K562 (cell line): ENCODE results near the gene KATNB1. TPM values are rescaled to one million over a fixed set of nuclear protein-coding genes. Genes with fewer than 3 reads are reported as not detected.
A peak's percentile ranks its signal among the peaks of the same experiment; 100 is the strongest.

Experiments used
- BRD9 ChIP-seq: fragments of 450-650 bp; IDR thresholded peaks from 2 replicates; pipeline ENCODE4 v1.6.1; 2018; ENCODE audit warnings: low read depth; ENCODE audit not compliant: partially characterized antibody
- polyA plus RNA-seq, 8 experiments: library from polyadenylated mRNA; depleted of rRNA in 4 of 8; stranded (reverse) in 5 of 8; unstranded in 3 of 8; fragments of >200 nt; fragmentation: Nextera tagmentation in 2 of 8; fragmentation: Illumina TruSeq in 1 of 8; extraction: Ambion mirVana in 2 of 8; extraction: Trizol in 1 of 8; gene quantifications; 2 replicates each; pipeline versions ENCODE4 v1.2.1 to v1.2.3, GENCODE V29; 2011 to 2014; ENCODE audit warnings: inconsistent platforms in 1 of 8, missing spikeins in 1 of 8
- total RNA-seq, 7 experiments: library from RNA; depleted of rRNA in 6 of 7; stranded (reverse); fragments of >200 nt in 6 of 7; fragmentation: Illumina TruSeq in 2 of 7; extraction: Trizol in 2 of 7; gene quantifications; 2 replicates each; pipeline versions ENCODE4 v1.2.1 to v1.2.3, GENCODE V29; 2011 to 2021; ENCODE audit warnings: low replicate concordance in 1 of 7
- TF ChIP-seq, protein P1 (sequence below): fragments of 200-600 bp; sonication (generic); IDR thresholded peaks from one replicate; pipeline ENCODE4 v1.6.1; 2012; ENCODE audit warnings: mild to moderate bottlenecking, low read depth, low read length, inconsistent platforms
- TF ChIP-seq, protein P2 (sequence below), 2 experiments: fragments of 450-650 bp in 1 of 2; sonication (generic) in 1 of 2; formaldehyde crosslinking; conservative IDR thresholded peaks; 2 replicates each; pipeline versions ENCODE4 v1.4.0 to v1.8.1; 2020 to 2022; ENCODE audit warnings: mild to moderate bottlenecking in 1 of 2, missing genetic modification reagents in 1 of 2
- TF ChIP-seq, protein P3 (sequence below), 3 experiments: fragments of 200-800 bp in 1 of 3; fragments of 250-450 bp in 1 of 3; fragments of 450-650 bp in 1 of 3; sonication (Bioruptor Pico) in 1 of 3; sonication (Bioruptor generic) in 1 of 3; formaldehyde crosslinking in 1 of 3; IDR thresholded peaks; 2 replicates each; pipeline versions ENCODE4 v1.6.1 to v1.8.0; 2016 to 2022; ENCODE audit warnings: mild to moderate bottlenecking in 2 of 3, missing genetic modification characterization in 2 of 3, missing compliant biosample characterization in 1 of 3, moderate library complexity in 1 of 3
- TF ChIP-seq, protein P4 (sequence below): fragments of 150-350 bp; IDR thresholded peaks from 2 replicates; pipeline ENCODE4 v1.6.1; 2014; ENCODE audit warnings: low read depth, mild to moderate bottlenecking, low read length, borderline replicate concordance

Gene KATNB1
- total and polyA plus RNA-seq, 9 of the 15 experiments (the other 6 are each of a cell fraction or from before 2014, with no cell fraction given) = 1.2 to 52.6 (median 21.9) TPM

DNA sequence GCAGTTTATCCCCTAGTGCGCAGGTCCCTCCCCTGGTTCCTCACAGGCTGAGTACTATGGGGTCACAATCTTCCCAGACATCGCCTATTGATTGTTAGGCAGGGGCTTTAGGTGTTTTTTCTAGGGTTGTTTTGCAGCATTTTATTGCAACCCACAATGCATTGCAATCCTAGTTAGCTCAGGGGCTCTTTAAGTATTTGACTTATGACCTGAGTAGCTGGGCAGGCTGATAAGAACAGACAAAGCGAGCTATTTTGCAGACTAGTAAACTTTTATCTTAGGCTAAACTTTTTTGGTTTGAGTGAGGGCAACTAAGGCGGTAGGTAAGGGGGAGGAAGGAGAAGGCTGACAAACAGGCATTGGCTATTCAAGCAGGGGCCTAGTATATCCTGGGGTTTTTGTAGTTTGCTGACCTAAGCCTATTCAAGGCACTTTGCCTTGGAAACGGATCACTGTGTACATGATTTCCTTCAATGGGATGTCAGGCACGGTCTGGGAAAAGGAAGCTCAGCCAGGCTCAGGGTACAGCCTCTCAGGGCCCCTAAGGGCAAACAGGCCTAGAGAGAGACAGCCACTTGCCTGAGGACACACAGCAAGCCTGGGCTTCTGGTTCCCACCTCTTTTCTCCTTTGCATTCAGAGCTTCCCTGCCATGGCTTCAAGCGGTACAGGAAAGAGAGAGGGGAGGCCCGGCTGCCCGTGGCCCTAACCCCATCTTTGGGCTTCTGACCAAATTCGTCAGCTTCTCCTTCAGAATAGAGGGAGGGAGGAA, 34.6 kb upstream of the KATNB1 start (continued):
- TF ChIP-seq, protein P1, sequence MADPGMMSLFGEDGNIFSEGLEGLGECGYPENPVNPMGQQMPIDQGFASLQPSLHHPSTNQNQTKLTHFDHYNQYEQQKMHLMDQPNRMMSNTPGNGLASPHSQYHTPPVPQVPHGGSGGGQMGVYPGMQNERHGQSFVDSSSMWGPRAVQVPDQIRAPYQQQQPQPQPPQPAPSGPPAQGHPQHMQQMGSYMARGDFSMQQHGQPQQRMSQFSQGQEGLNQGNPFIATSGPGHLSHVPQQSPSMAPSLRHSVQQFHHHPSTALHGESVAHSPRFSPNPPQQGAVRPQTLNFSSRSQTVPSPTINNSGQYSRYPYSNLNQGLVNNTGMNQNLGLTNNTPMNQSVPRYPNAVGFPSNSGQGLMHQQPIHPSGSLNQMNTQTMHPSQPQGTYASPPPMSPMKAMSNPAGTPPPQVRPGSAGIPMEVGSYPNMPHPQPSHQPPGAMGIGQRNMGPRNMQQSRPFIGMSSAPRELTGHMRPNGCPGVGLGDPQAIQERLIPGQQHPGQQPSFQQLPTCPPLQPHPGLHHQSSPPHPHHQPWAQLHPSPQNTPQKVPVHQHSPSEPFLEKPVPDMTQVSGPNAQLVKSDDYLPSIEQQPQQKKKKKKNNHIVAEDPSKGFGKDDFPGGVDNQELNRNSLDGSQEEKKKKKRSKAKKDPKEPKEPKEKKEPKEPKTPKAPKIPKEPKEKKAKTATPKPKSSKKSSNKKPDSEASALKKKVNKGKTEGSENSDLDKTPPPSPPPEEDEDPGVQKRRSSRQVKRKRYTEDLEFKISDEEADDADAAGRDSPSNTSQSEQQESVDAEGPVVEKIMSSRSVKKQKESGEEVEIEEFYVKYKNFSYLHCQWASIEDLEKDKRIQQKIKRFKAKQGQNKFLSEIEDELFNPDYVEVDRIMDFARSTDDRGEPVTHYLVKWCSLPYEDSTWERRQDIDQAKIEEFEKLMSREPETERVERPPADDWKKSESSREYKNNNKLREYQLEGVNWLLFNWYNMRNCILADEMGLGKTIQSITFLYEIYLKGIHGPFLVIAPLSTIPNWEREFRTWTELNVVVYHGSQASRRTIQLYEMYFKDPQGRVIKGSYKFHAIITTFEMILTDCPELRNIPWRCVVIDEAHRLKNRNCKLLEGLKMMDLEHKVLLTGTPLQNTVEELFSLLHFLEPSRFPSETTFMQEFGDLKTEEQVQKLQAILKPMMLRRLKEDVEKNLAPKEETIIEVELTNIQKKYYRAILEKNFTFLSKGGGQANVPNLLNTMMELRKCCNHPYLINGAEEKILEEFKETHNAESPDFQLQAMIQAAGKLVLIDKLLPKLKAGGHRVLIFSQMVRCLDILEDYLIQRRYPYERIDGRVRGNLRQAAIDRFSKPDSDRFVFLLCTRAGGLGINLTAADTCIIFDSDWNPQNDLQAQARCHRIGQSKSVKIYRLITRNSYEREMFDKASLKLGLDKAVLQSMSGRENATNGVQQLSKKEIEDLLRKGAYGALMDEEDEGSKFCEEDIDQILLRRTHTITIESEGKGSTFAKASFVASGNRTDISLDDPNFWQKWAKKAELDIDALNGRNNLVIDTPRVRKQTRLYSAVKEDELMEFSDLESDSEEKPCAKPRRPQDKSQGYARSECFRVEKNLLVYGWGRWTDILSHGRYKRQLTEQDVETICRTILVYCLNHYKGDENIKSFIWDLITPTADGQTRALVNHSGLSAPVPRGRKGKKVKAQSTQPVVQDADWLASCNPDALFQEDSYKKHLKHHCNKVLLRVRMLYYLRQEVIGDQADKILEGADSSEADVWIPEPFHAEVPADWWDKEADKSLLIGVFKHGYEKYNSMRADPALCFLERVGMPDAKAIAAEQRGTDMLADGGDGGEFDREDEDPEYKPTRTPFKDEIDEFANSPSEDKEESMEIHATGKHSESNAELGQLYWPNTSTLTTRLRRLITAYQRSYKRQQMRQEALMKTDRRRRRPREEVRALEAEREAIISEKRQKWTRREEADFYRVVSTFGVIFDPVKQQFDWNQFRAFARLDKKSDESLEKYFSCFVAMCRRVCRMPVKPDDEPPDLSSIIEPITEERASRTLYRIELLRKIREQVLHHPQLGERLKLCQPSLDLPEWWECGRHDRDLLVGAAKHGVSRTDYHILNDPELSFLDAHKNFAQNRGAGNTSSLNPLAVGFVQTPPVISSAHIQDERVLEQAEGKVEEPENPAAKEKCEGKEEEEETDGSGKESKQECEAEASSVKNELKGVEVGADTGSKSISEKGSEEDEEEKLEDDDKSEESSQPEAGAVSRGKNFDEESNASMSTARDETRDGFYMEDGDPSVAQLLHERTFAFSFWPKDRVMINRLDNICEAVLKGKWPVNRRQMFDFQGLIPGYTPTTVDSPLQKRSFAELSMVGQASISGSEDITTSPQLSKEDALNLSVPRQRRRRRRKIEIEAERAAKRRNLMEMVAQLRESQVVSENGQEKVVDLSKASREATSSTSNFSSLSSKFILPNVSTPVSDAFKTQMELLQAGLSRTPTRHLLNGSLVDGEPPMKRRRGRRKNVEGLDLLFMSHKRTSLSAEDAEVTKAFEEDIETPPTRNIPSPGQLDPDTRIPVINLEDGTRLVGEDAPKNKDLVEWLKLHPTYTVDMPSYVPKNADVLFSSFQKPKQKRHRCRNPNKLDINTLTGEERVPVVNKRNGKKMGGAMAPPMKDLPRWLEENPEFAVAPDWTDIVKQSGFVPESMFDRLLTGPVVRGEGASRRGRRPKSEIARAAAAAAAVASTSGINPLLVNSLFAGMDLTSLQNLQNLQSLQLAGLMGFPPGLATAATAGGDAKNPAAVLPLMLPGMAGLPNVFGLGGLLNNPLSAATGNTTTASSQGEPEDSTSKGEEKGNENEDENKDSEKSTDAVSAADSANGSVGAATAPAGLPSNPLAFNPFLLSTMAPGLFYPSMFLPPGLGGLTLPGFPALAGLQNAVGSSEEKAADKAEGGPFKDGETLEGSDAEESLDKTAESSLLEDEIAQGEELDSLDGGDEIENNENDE = no peak
- peak; percentile 71 for TF ChIP-seq BRD9
- TF ChIP-seq, protein P2, sequence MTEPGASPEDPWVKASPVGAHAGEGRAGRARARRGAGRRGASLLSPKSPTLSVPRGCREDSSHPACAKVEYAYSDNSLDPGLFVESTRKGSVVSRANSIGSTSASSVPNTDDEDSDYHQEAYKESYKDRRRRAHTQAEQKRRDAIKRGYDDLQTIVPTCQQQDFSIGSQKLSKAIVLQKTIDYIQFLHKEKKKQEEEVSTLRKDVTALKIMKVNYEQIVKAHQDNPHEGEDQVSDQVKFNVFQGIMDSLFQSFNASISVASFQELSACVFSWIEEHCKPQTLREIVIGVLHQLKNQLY (CRISPR knock-in tag; conservative IDR thresholded peaks at IDR 0.05) = no peak
- TF ChIP-seq, protein P3, sequence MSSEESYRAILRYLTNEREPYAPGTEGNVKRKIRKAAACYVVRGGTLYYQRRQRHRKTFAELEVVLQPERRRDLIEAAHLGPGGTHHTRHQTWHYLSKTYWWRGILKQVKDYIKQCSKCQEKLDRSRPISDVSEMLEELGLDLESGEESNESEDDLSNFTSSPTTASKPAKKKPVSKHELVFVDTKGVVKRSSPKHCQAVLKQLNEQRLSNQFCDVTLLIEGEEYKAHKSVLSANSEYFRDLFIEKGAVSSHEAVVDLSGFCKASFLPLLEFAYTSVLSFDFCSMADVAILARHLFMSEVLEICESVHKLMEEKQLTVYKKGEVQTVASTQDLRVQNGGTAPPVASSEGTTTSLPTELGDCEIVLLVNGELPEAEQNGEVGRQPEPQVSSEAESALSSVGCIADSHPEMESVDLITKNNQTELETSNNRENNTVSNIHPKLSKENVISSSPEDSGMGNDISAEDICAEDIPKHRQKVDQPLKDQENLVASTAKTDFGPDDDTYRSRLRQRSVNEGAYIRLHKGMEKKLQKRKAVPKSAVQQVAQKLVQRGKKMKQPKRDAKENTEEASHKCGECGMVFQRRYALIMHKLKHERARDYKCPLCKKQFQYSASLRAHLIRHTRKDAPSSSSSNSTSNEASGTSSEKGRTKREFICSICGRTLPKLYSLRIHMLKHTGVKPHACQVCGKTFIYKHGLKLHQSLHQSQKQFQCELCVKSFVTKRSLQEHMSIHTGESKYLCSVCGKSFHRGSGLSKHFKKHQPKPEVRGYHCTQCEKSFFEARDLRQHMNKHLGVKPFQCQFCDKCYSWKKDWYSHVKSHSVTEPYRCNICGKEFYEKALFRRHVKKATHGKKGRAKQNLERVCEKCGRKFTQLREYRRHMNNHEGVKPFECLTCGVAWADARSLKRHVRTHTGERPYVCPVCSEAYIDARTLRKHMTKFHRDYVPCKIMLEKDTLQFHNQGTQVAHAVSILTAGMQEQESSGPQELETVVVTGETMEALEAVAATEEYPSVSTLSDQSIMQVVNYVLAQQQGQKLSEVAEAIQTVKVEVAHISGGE (CRISPR knock-in tag; IDR thresholded peaks at IDR 0.05) = peak in 1 of 3 experiments; percentile 32; a peak in 1 of 6 replicates
- TF ChIP-seq, protein P4, sequence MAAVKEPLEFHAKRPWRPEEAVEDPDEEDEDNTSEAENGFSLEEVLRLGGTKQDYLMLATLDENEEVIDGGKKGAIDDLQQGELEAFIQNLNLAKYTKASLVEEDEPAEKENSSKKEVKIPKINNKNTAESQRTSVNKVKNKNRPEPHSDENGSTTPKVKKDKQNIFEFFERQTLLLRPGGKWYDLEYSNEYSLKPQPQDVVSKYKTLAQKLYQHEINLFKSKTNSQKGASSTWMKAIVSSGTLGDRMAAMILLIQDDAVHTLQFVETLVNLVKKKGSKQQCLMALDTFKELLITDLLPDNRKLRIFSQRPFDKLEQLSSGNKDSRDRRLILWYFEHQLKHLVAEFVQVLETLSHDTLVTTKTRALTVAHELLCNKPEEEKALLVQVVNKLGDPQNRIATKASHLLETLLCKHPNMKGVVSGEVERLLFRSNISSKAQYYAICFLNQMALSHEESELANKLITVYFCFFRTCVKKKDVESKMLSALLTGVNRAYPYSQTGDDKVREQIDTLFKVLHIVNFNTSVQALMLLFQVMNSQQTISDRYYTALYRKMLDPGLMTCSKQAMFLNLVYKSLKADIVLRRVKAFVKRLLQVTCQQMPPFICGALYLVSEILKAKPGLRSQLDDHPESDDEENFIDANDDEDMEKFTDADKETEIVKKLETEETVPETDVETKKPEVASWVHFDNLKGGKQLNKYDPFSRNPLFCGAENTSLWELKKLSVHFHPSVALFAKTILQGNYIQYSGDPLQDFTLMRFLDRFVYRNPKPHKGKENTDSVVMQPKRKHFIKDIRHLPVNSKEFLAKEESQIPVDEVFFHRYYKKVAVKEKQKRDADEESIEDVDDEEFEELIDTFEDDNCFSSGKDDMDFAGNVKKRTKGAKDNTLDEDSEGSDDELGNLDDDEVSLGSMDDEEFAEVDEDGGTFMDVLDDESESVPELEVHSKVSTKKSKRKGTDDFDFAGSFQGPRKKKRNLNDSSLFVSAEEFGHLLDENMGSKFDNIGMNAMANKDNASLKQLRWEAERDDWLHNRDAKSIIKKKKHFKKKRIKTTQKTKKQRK = no peak
